Kidney epithelial cell (primary cell): ENCODE data around the gene BRD3OS. TPM values are rescaled to one million over a fixed set of nuclear protein-coding genes. Genes with fewer than 3 reads are reported as not detected.

ENCODE experiments used
- DNase-seq: peaks from one replicate; pipeline ENCODE4 v3.0.0-alpha.2; 2010; ENCODE audit warnings: low read depth
- H3K27me3 ChIP-seq: 2 replicates; pipeline ENCODE4 v1.6.0; 2011; ENCODE audit warnings: low read length; ENCODE audit not compliant: control insufficient read depth, insufficient read depth
- H3K36me3 ChIP-seq: 2 replicates; pipeline ENCODE4 v1.5.1; 2011; ENCODE audit warnings: low read length; ENCODE audit not compliant: control insufficient read depth, insufficient read depth
- H3K4me3 ChIP-seq: 2 replicates; pipeline ENCODE4 v1.5.1; 2011; ENCODE audit warnings: low read depth, mild to moderate bottlenecking, control low read depth, low read length
- CTCF ChIP-seq: IDR thresholded peaks from 2 replicates; pipeline ENCODE4 v1.5.1; 2011; ENCODE audit warnings: mild to moderate bottlenecking, moderate library complexity, low read length, control low read depth, inconsistent platforms; ENCODE audit not compliant: insufficient read depth, poor library complexity, severe bottlenecking
- total RNA-seq: library from RNA; depleted of rRNA; stranded (reverse); fragments of >200 nt; gene quantifications from 2 replicates; pipeline ENCODE4 v1.2.3, GENCODE V29; 2015

The BRD3OS gene
- total RNA-seq, 1 donor from 2014 or later, result 12.8 TPM

- peaks cover 1% of the 10 kb centered on the region for H3K36me3 ChIP-seq
- no peak overlapping the region for H3K4me3 ChIP-seq
- no peak for DNase-seq
- TF ChIP-seq CTCF, result no peak
- H3K27me3 ChIP-seq, result no peaks in the 10 kb centered on the region
Observed at GRCh38 chr9:134063571-134064450, 38.5 kb downstream of the BRD3OS start.

GRCh38 chr9:134064711-134065110 is 39.4 kb downstream of the BRD3OS start:
- peaks cover 1% of the 10 kb centered on the region for H3K36me3 ChIP-seq
- H3K4me3 ChIP-seq, result no peak overlapping the region
- DNase-seq, result no peak
- TF ChIP-seq CTCF, result no peak
- H3K27me3 ChIP-seq, result peaks cover 7% of the 10 kb centered on the region

- peaks cover 1% of the 10 kb centered on the region for H3K36me3 ChIP-seq
- no peak for TF ChIP-seq CTCF
- H3K27me3 ChIP-seq, result peaks cover 18% of the 10 kb centered on the region
- H3K4me3 ChIP-seq, result peak overlapping the region; percentile 61
- DNase-seq, result no peak
Observed at GRCh38 chr9:134065612-134066419, 40.5 kb downstream of the BRD3OS start.

- peak overlapping the region; percentile 61 for H3K4me3 ChIP-seq
- no peak for DNase-seq
- no peak for TF ChIP-seq CTCF
- peaks cover 23% of the 10 kb centered on the region for H3K27me3 ChIP-seq
- peaks cover 1% of the 10 kb centered on the region for H3K36me3 ChIP-seq
Observed at GRCh38 chr9:134066526-134066912, 41.2 kb downstream of the BRD3OS start.

- no peak for DNase-seq
- H3K27me3 ChIP-seq, result peaks cover 23% of the 10 kb centered on the region
- H3K4me3 ChIP-seq, result peak overlapping the region; percentile 61
- no peak for TF ChIP-seq CTCF
- peaks cover 1% of the 10 kb centered on the region for H3K36me3 ChIP-seq
Observed at GRCh38 chr9:134066913-134067851, 41.9 kb downstream of the BRD3OS start.
